8988T (cell line): ENCODE measurements around the gene NCKAP5.

ENCODE experiments used
- DNase-seq: peaks from one replicate; pipeline ENCODE4 v3.0.0; 2011

The NCKAP5 gene

GRCh38 chr2:132671151-132671835, 897.0 kb downstream of the NCKAP5 start:
- DNase-seq, result no peak

- DNase-seq, result no peak
These were observed 897.6 kb downstream of the NCKAP5 start for GRCh38 chr2:132670496-132671150.

- no peak for DNase-seq
These were observed 898.3 kb downstream of the NCKAP5 start, which contains the start of gene LYPD1 for GRCh38 chr2:132669908-132670495. Gene LYPD1 (minus strand): TSS chr2:132670205. CDS start chr2:132669932, 273 bp downstream.

- no peak for DNase-seq
These were observed 899.0 kb downstream of the NCKAP5 start for GRCh38 chr2:132668987-132669907.

GRCh38 chr2:132668189-132668823, 900.0 kb downstream of the NCKAP5 start:
- no peak for DNase-seq

- no peak for DNase-seq
These were observed 900.6 kb downstream of the NCKAP5 start for GRCh38 chr2:132667706-132668105.

- no peak for DNase-seq
These were observed 902.7 kb downstream of the NCKAP5 start for GRCh38 chr2:132665401-132666140.

- no peak for DNase-seq
These were observed 904.2 kb downstream of the NCKAP5 start for GRCh38 chr2:132664096-132664495.

GRCh38 chr2:132662732-132663131, 905.5 kb downstream of the NCKAP5 start:
- DNase-seq, result no peak

- DNase-seq, result no peak
These were observed 908.9 kb downstream of the NCKAP5 start for GRCh38 chr2:132659331-132659730.

GRCh38 chr2:132656266-132656975, 911.8 kb downstream of the NCKAP5 start:
- no peak for DNase-seq

GRCh38 chr2:132654968-132655367, 913.3 kb downstream of the NCKAP5 start:
- DNase-seq, result no peak

- no peak for DNase-seq
These were observed 913.9 kb downstream of the NCKAP5 start for GRCh38 chr2:132654335-132654734.

GRCh38 chr2:132652474-132652873, 915.8 kb downstream of the NCKAP5 start:
- no peak for DNase-seq

- no peak for DNase-seq
These were observed 916.9 kb downstream of the NCKAP5 start for GRCh38 chr2:132651115-132652045.

- DNase-seq, result no peak
These were observed 921.6 kb downstream of the NCKAP5 start for GRCh38 chr2:132646540-132647108.

GRCh38 chr2:132645722-132646539, 922.3 kb downstream of the NCKAP5 start:
- no peak for DNase-seq

GRCh38 chr2:132645176-132645575, 923.1 kb downstream of the NCKAP5 start:
- no peak for DNase-seq

GRCh38 chr2:132642415-132642814, 925.8 kb downstream of the NCKAP5 start:
- no peak for DNase-seq
